Mucosa of rectum (tissue), 2 donors: ENCODE data around the gene CCM2L.

Experiments used
- H3K27ac ChIP-seq, 2 donors: one replicate each; pipeline ENCODE4 v1.7.0; 2013; ENCODE audit warnings: inconsistent platforms in 2 of 2, low read depth in 2 of 2, low read length in 2 of 2
- H3K27me3 ChIP-seq, 2 donors: one replicate each; pipeline ENCODE4 v1.7.0; 2013; ENCODE audit warnings: low read length in 2 of 2; ENCODE audit not compliant: control insufficient read depth in 2 of 2, insufficient read depth in 2 of 2
- H3K36me3 ChIP-seq, 2 donors: one replicate each; pipeline ENCODE4 v1.7.0; 2013; ENCODE audit warnings: low read length in 2 of 2; ENCODE audit not compliant: control insufficient read depth in 2 of 2, insufficient read depth in 2 of 2
- H3K4me1 ChIP-seq, 2 donors: one replicate each; pipeline ENCODE4 v1.7.0; 2013; ENCODE audit warnings: low read length in 2 of 2, mild to moderate bottlenecking in 1 of 2; ENCODE audit not compliant: control insufficient read depth in 2 of 2, insufficient read depth in 2 of 2
- H3K4me3 ChIP-seq, 2 donors: one replicate each; pipeline ENCODE4 v1.7.0; 2013; ENCODE audit warnings: low read length in 2 of 2
- H3K9ac ChIP-seq, 2 donors: one replicate each; pipeline ENCODE4 v1.7.0; 2013; ENCODE audit warnings: low read length in 2 of 2, low read depth in 1 of 2, mild to moderate bottlenecking in 1 of 2
- H3K9me3 ChIP-seq, 2 donors: one replicate each; pipeline ENCODE4 v1.7.0; 2013; ENCODE audit warnings: low read length in 2 of 2; ENCODE audit not compliant: control insufficient read depth in 2 of 2
- donor health status: healthy.
- donor health status: Normal muscosa, but diverticular disease.

CCM2L gene

GRCh38 chr20:31992086-31992485, 18.2 kb upstream of the CCM2L start:
- Histone ChIP-seq H3K4me3 (no peak overlapping the region), H3K9me3 (no peaks in the 10 kb centered on the region), H3K36me3 (no peaks in the 10 kb centered on the region), H3K4me1 (no peaks in the 10 kb centered on the region), H3K27me3 (peaks cover 9 to 14% of the 10 kb centered on the region in 2 donors), H3K9ac (no peak overlapping the region), H3K27ac (no peak overlapping the region)

DNA sequence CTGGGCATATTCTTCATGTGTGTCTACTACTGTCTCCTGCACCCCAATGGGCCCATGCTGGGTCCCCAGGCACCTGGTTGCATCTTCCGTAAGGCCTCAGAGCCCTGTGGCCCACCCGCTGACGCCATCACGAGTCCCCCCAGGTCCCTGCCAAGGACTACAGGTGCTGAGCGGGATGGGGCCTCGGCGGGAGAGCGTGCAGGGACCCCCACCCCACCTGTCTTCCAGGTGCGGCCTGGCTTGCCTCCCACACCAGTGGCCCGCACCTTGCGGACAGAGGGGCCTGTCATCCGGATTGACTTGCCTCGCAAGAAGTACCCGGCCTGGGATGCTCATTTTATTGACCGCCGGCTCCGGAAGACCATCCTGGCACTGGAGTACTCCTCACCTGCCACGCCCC, 13.2 kb upstream of the CCM2L start:
- no peaks in the 10 kb centered on the region for H3K9me3 ChIP-seq
- no peaks in the 10 kb centered on the region for H3K4me1 ChIP-seq
- no peaks in the 10 kb centered on the region for H3K36me3 ChIP-seq
- peaks cover 9 to 14% of the 10 kb centered on the region in 2 donors for H3K27me3 ChIP-seq
- H3K9ac ChIP-seq, result no peak overlapping the region
- no peak overlapping the region for H3K27ac ChIP-seq
- no peak overlapping the region for H3K4me3 ChIP-seq

DNA sequence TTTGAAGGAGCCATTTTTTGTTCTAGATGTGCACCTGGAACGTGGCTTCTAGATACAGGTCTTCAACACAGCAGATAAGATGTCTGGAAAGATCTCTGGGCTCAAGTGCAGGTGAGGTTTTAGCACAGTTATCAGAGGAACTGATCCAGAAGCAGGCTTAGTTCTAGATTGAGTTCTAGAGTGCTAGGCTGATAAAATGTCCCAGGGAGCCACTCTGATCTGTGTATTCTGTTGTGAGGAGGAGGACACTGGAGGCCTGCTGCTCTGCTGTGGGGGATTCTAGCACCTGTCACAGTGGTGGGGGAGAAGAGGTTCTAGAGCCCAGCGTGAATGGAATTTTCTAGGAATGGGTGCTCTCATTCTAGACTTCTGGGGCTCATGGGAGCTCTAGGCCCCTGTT, 12.0 kb upstream of the CCM2L start:
- Histone ChIP-seq H3K27me3 (peaks cover 9 to 14% of the 10 kb centered on the region in 2 donors), H3K27ac (no peak overlapping the region), H3K4me1 (no peaks in the 10 kb centered on the region), H3K9me3 (no peaks in the 10 kb centered on the region), H3K9ac (no peak overlapping the region), H3K36me3 (no peaks in the 10 kb centered on the region), H3K4me3 (no peak overlapping the region)

GRCh38 chr20:32003325-32003724, 6.9 kb upstream of the CCM2L start:
- H3K27ac ChIP-seq, result no peak overlapping the region
- H3K4me3 ChIP-seq, result no peak overlapping the region
- no peaks in the 10 kb centered on the region for H3K27me3 ChIP-seq
- no peaks in the 10 kb centered on the region for H3K4me1 ChIP-seq
- no peak overlapping the region for H3K9ac ChIP-seq
- no peaks in the 10 kb centered on the region for H3K9me3 ChIP-seq
- no peaks in the 10 kb centered on the region for H3K36me3 ChIP-seq

- no peaks in the 10 kb centered on the region for H3K9me3 ChIP-seq
- no peaks in the 10 kb centered on the region for H3K36me3 ChIP-seq
- H3K27me3 ChIP-seq, result peaks cover 0 to 3% of the 10 kb centered on the region in 2 donors
- H3K27ac ChIP-seq, result no peak overlapping the region
- no peaks in the 10 kb centered on the region for H3K4me1 ChIP-seq
- no peak overlapping the region for H3K4me3 ChIP-seq
- no peak overlapping the region for H3K9ac ChIP-seq
Observed at GRCh38 chr20:32004963-32005362, 5.3 kb upstream of the CCM2L start.

DNA sequence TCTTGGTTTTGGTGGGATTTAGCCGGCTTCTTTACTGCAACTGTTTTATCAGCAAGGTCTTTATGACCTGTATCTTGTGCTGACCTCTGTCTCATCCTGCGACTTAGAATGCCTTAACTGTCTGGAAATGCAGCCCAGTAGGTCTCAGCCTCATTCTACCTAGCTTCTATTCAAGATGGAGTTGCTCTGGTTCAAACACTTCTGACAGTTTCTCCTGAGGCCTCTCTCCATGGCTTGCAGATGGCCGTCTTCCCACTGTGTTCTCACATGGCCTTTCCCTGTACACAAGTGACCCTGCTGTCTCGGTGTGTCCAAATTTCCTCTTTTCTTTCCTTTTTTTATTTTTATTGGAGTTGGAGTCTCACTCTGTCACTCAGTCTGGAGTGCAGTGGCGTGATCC, 4.2 kb upstream of the CCM2L start:
- Histone ChIP-seq H3K27me3 (peaks cover 2 to 6% of the 10 kb centered on the region in 2 donors), H3K4me1 (no peaks in the 10 kb centered on the region), H3K4me3 (no peak overlapping the region), H3K36me3 (no peaks in the 10 kb centered on the region), H3K9ac (no peak overlapping the region), H3K27ac (no peak overlapping the region), H3K9me3 (no peaks in the 10 kb centered on the region)

GRCh38 chr20:32006841-32007786, 3.1 kb upstream of the CCM2L start:
- Histone ChIP-seq H3K4me1 (no peaks in the 10 kb centered on the region), H3K27me3 (peaks cover 5 to 6% of the 10 kb centered on the region in 2 donors), H3K36me3 (no peaks in the 10 kb centered on the region), H3K9me3 (no peaks in the 10 kb centered on the region), H3K4me3 (no peak overlapping the region), H3K27ac (no peak overlapping the region), H3K9ac (no peak overlapping the region)

DNA sequence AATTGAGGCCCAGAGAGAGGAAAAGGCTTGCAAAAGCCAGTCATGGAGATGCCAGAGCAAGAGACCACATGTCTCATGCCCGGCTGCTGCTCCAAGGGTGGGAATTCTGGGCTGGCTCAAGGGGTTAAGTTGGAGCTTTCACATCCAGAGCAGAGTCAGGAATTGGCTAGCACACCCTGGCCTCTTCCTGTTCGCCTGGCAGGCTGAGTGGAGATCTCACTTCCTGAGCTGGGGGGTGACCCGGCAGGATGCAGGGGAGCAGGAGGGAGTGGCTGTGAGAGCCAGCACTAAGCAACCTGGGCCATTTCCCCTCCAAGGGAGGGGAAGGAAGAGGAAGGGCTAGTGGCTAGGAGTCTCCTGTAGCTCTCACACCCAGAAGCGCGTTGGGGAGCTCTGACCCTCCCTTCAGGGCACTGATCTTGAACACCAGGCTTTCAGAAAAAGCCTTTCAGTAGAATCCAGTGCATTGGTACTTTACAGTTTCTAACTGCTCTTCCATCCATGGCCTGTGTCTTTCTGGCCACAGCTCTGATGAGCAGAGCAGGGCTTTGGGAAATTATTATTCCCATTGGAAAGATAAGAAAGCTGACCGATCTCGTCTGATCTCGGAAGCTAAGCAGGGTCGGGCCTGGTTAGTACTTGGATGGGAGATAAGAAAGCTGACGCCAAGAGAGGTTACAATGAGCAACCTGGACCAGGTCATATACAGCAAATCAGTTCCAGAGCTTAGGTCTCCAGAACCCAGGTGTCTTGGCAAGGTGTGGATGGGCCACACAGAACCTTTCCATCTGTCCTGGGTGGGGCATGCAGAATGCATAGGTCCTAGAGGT, 2.2 kb upstream of the CCM2L start:
- H3K4me3 ChIP-seq, result no peak overlapping the region
- no peak overlapping the region for H3K9ac ChIP-seq
- peaks cover 5 to 6% of the 10 kb centered on the region in 2 donors for H3K27me3 ChIP-seq
- no peaks in the 10 kb centered on the region for H3K36me3 ChIP-seq
- no peak overlapping the region for H3K27ac ChIP-seq
- H3K9me3 ChIP-seq, result no peaks in the 10 kb centered on the region
- H3K4me1 ChIP-seq, result no peaks in the 10 kb centered on the region

DNA sequence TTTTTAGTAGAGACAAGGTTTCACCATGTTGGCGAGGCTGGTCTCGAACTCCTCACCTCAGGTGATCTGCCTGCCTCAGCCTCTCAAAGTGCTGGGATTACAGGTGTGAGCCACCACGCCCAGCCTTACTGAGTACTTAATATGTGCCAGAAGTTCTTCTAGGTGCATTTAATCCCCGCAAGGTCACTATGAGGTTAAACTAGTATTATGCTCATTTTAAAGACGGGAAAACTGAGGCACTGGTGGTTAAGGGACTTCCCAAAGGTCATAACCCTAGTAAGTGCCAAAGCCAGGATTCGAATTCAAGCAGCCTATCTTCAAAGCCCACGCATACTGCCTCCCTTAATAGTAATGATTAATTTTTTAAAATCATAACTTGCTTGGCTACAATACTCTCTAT, 674 bp upstream of the CCM2L start:
- no peaks in the 10 kb centered on the region for H3K4me1 ChIP-seq

DNA sequence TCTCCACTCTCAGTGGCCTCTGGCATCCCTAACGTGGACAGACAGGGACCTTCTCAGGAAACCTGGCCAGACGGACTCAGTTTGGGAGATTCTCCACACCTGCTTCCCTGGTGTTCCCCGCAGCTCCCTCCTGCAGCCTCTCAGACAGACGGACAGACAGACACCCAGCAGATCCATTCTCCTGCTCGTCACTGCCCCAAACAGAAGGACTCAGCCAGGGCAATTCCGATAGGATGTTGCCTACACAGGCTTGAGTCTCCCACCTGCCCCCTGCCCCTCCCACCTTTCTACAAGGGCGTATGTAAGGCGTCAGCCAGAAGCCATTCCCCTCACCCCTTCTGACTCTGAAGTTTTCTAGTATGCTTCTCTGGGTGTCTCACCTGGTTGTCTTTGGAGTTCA, 428 bp downstream of the CCM2L start:
- Histone ChIP-seq H3K4me3 (no peak overlapping the region), H3K4me1 (no peaks in the 10 kb centered on the region), H3K9me3 (no peaks in the 10 kb centered on the region), H3K36me3 (no peaks in the 10 kb centered on the region), H3K27me3 (peaks cover 13 to 16% of the 10 kb centered on the region in 2 donors), H3K9ac (no peak overlapping the region), H3K27ac (no peak overlapping the region)

More for the DNA sequence above, 674 bp upstream of the CCM2L start:
- H3K9me3 ChIP-seq, result no peaks in the 10 kb centered on the region
- H3K9ac ChIP-seq, result no peak overlapping the region
- H3K27ac ChIP-seq, result no peak overlapping the region
- H3K4me3 ChIP-seq, result no peak overlapping the region
- H3K36me3 ChIP-seq, result no peaks in the 10 kb centered on the region
- H3K27me3 ChIP-seq, result peaks cover 5 to 8% of the 10 kb centered on the region in 2 donors
